Measurements from ENCODE around the gene MLLT11.

Gene MLLT11

GRCh38 chr1:151060007-151060656, at the start of gene MLLT11:
MLLT11 (plus strand) TSS chr1:151060397; CDS start chr1:151067225, 6,828 bp downstream.
- DNase-seq = peak; percentile 84 to 91

GRCh38 chr1:151011154-151011850, 48.9 kb upstream of the MLLT11 start:
- DNase-seq = no peak

- no peak for DNase-seq
Observed at GRCh38 chr1:151012684-151013471, 47.3 kb upstream of the MLLT11 start.

- DNase-seq = peak in 1 of 2 experiments; percentile 79
Observed at GRCh38 chr1:151013518-151013917, 46.7 kb upstream of the MLLT11 start.

GRCh38 chr1:151024540-151025146, 35.6 kb upstream of the MLLT11 start:
- peak; percentile 44 to 62 for DNase-seq

- DNase-seq = no peak
Observed at GRCh38 chr1:151026460-151026859, 33.7 kb upstream of the MLLT11 start.

- no peak for DNase-seq
Observed at GRCh38 chr1:151032164-151032563, 28.0 kb upstream of the MLLT11 start.

- no peak for DNase-seq
Observed at GRCh38 chr1:151035167-151035566, 25.0 kb upstream of the MLLT11 start.

GRCh38 chr1:151036356-151036755, 23.8 kb upstream of the MLLT11 start, which contains the start of gene BNIPL:
BNIPL (plus strand) TSS chr1:151036586; CDS start chr1:151036726, 140 bp downstream.
- DNase-seq = no peak

- DNase-seq = no peak
Observed at GRCh38 chr1:151037032-151037431, 23.2 kb upstream of the MLLT11 start.

GRCh38 chr1:151039521-151039920, 20.7 kb upstream of the MLLT11 start:
- no peak for DNase-seq

- no peak for DNase-seq
Observed at GRCh38 chr1:151043163-151043562, 17.0 kb upstream of the MLLT11 start.

GRCh38 chr1:151047591-151047924, 12.6 kb upstream of the MLLT11 start, which contains the start of gene C1orf56:
C1orf56 (plus strand) TSS chr1:151047751; CDS start chr1:151047848, 97 bp downstream.
- peak; percentile 68 to 74 for DNase-seq

GRCh38 chr1:151047925-151048644, 12.1 kb upstream of the MLLT11 start:
- DNase-seq = peak; percentile 45 to 68

- DNase-seq = no peak
Observed at GRCh38 chr1:151048645-151049032, 11.6 kb upstream of the MLLT11 start.

- DNase-seq = no peak
Observed at GRCh38 chr1:151049458-151049857, 10.7 kb upstream of the MLLT11 start.

GRCh38 chr1:151050051-151050688, 10.0 kb upstream of the MLLT11 start:
- DNase-seq = no peak

- no peak for DNase-seq
Observed at GRCh38 chr1:151051356-151052009, 8.7 kb upstream of the MLLT11 start.

- no peak for DNase-seq
Observed at GRCh38 chr1:151054971-151055547, 5.1 kb upstream of the MLLT11 start.

GRCh38 chr1:151055581-151055980, 4.6 kb upstream of the MLLT11 start:
- no peak for DNase-seq

- no peak for DNase-seq
Observed at GRCh38 chr1:151056149-151056548, 4.0 kb upstream of the MLLT11 start.
